IMR-90 (cell line): Measurements from ENCODE around the gene AKAP12. TPM values are rescaled to one million over a fixed set of nuclear protein-coding genes. Genes with fewer than 3 reads are reported as not detected.

Experiments used
- ATAC-seq: fragments of 200-7000 bp; cut with Tn5 transposase; 2 replicates; pipeline ENCODE4 v1.9.1; 2020; ENCODE audit warnings: low read depth, mild to moderate bottlenecking, moderate library complexity
- BruUV-seq: library from RNA; stranded (reverse); fragments of 400-500 nt; replicated peaks from 2 replicates; lab custom pipeline; 2021; lab: Mats Ljungman, UMichigan
- CTCF ChIA-PET: fragments of 300-600 bp; formaldehyde crosslinking; extraction: SDS; loops from one replicate; lab custom pipeline; 2021; ENCODE audit warnings: antibody characterized with exemption; lab: Yijun Ruan, JAX
- POLR2A ChIA-PET: fragments of 300-600 bp; sonication (Branson Sonifier 250); formaldehyde crosslinking; loops from one replicate; lab custom pipeline; 2022; ENCODE audit warnings: antibody characterized with exemption; ENCODE audit not compliant: unreplicated experiment; lab: Charles Lee
- DNase-seq: peaks from one replicate; pipeline ENCODE4 v3.0.0; 2013
- H2AFZ ChIP-seq: replicated peaks from 2 replicates; pipeline ENCODE3; 2013; ENCODE audit warnings: low read length, mild to moderate bottlenecking; ENCODE audit not compliant: poor library complexity
- H2AK5ac ChIP-seq: 2 replicates; pipeline ENCODE4 v1.6.1; 2013; ENCODE audit warnings: low read depth, low read length, inconsistent platforms
- H2AK9ac ChIP-seq: replicated peaks from 2 replicates; pipeline ENCODE3; 2013; ENCODE audit warnings: mild to moderate bottlenecking, low read depth, low read length, moderate library complexity; ENCODE audit not compliant: poor library complexity
- H2BK120ac ChIP-seq: 2 replicates; pipeline ENCODE4 v1.6.1; 2013; ENCODE audit warnings: low read depth, low read length, inconsistent platforms
- H2BK15ac ChIP-seq: 3 replicates; pipeline ENCODE4 v1.6.1; 2013; ENCODE audit warnings: low read depth, low read length, inconsistent platforms
- H2BK20ac ChIP-seq: 2 replicates; pipeline ENCODE4 v1.6.1; 2013; ENCODE audit warnings: low read depth, mild to moderate bottlenecking, inconsistent platforms, low read length, moderate library complexity
- H2BK5ac ChIP-seq: 2 replicates; pipeline ENCODE4 v1.6.1; 2013; ENCODE audit warnings: mild to moderate bottlenecking, low read depth, low read length, inconsistent platforms; ENCODE audit not compliant: poor library complexity, severe bottlenecking
- H3K14ac ChIP-seq: replicated peaks from 2 replicates; pipeline ENCODE4 v1.6.1; 2013; ENCODE audit warnings: low read depth, low read length, inconsistent platforms
- H3K18ac ChIP-seq: 2 replicates; pipeline ENCODE4 v1.6.1; 2013; ENCODE audit warnings: low read depth, low read length, control low read depth
- H3K23ac ChIP-seq: 2 replicates; pipeline ENCODE4 v1.6.1; 2013; ENCODE audit warnings: low read depth, low read length, inconsistent platforms
- H3K27ac ChIP-seq: 2 replicates; pipeline ENCODE4 v1.5.1; 2013; ENCODE audit warnings: mild to moderate bottlenecking, control low read depth, low read length; ENCODE audit not compliant: insufficient read depth
- H3K27me3 ChIP-seq: 2 replicates; pipeline ENCODE4 v1.6.1; 2013; ENCODE audit warnings: low read length; ENCODE audit not compliant: control insufficient read depth, insufficient read depth
- H3K36me3 ChIP-seq: 2 replicates; pipeline ENCODE4 v1.6.1; 2013; ENCODE audit warnings: low read length, mixed read lengths; ENCODE audit not compliant: control insufficient read depth, insufficient read depth
- H3K4ac ChIP-seq: 2 replicates; pipeline ENCODE4 v1.6.1; 2013; ENCODE audit warnings: low read depth, low read length, inconsistent platforms
- H3K4me1 ChIP-seq: 2 replicates; pipeline ENCODE4 v1.6.1; 2013; ENCODE audit warnings: low read length, mixed read lengths; ENCODE audit not compliant: control insufficient read depth, insufficient read depth
- H3K4me2 ChIP-seq: 2 replicates; pipeline ENCODE4 v1.6.1; 2013; ENCODE audit warnings: low read depth, mild to moderate bottlenecking, control low read depth, low read length, moderate library complexity
- H3K4me3 ChIP-seq: 2 replicates; pipeline ENCODE4 v1.5.1; 2013; ENCODE audit warnings: low read depth, mild to moderate bottlenecking, control low read depth, low read length, moderate library complexity; ENCODE audit not compliant: insufficient read depth
- H3K56ac ChIP-seq: 2 replicates; pipeline ENCODE4 v1.6.1; 2013; ENCODE audit warnings: low read length, inconsistent platforms; ENCODE audit not compliant: insufficient read depth; ENCODE audit errors: extremely low read depth
- H3K79me1 ChIP-seq, 2 experiments: 2 replicates each; pipeline ENCODE4 v1.6.1; 2013; ENCODE audit warnings: low read length in 2 of 2, inconsistent platforms in 1 of 2, low read depth in 1 of 2
- H3K9ac ChIP-seq: 2 replicates; pipeline ENCODE4 v1.6.1; 2013; ENCODE audit warnings: low read depth, low read length, control low read depth
- H3K9me1 ChIP-seq: 2 replicates; pipeline ENCODE4 v1.6.1; 2013; ENCODE audit warnings: low read length, inconsistent platforms; ENCODE audit not compliant: insufficient read depth
- H3K9me3 ChIP-seq: 2 replicates; pipeline ENCODE4 v1.6.1; 2013; ENCODE audit warnings: low read length; ENCODE audit not compliant: control insufficient read depth, insufficient read depth
- H4K20me1 ChIP-seq: 2 replicates; pipeline ENCODE4 v1.6.1; 2013; ENCODE audit warnings: low read length, inconsistent platforms; ENCODE audit not compliant: insufficient read depth
- H4K5ac ChIP-seq: 2 replicates; pipeline ENCODE4 v1.6.1; 2013; ENCODE audit warnings: mild to moderate bottlenecking, low read depth, low read length, control low read depth
- H4K8ac ChIP-seq, 2 experiments: 2 replicates each; pipeline ENCODE4 v1.6.1; 2013; ENCODE audit warnings: low read depth in 2 of 2, low read length in 2 of 2, control low read depth in 1 of 2, inconsistent platforms in 1 of 2
- H4K91ac ChIP-seq: 2 replicates; pipeline ENCODE4 v1.6.1; 2013; ENCODE audit warnings: low read depth, low read length, inconsistent platforms; ENCODE audit not compliant: insufficient read depth
- BHLHE40 ChIP-seq: fragments of 150-350 bp; IDR thresholded peaks from 2 replicates; pipeline ENCODE4 v1.6.1; 2016; ENCODE audit warnings: mild to moderate bottlenecking, low read depth, low read length
- FOS ChIP-seq: fragments of 150-350 bp; IDR thresholded peaks from 2 replicates; pipeline ENCODE4 v1.6.1; 2016; ENCODE audit warnings: low read depth, low read length
- MAFK ChIP-seq: IDR thresholded peaks from 2 replicates; pipeline ENCODE4 v1.6.1; 2012; ENCODE audit warnings: low read depth, low read length, improper control_type of control experiment
- POLR2A ChIP-seq: IDR thresholded peaks from 2 replicates; pipeline ENCODE4 v1.6.1; 2012; ENCODE audit warnings: mild to moderate bottlenecking, low read depth, low read length
- RFX5 ChIP-seq: IDR thresholded peaks from 2 replicates; pipeline ENCODE4 v1.8.0; 2012; ENCODE audit warnings: low read depth, mild to moderate bottlenecking, low read length, moderate library complexity
- SMC3 ChIP-seq: fragments of 150-350 bp; IDR thresholded peaks from 2 replicates; pipeline ENCODE4 v1.6.1; 2016; ENCODE audit warnings: low read depth, mild to moderate bottlenecking, antibody characterized with exemption, low read length, moderate library complexity
- whole genome bisulfite sequencing, 2 experiments: methylation state at CpG; one replicate each; pipeline versions ENCODE4 v1.1.5 to v1.1.7; 2013; ENCODE audit warnings: missing lambda C conversion rate in 2 of 2; ENCODE audit not compliant: insufficient read length in 1 of 2; ENCODE audit errors: extremely low coverage in 2 of 2; 5-methylcytosine and 5-hydroxymethylcytosine counted together
- dilution Hi-C: fragments of 300-500 bp; cut with HindIII; formaldehyde crosslinking; loops from one replicate; pipeline ENCODE4 v1.14.3; 2018; ENCODE audit warnings: low sequenced_read_pairs; ENCODE audit not compliant: unreplicated experiment
- in situ Hi-C: fragments of 300-500 bp; cut with MboI; formaldehyde crosslinking; loops from 3 replicates; pipeline ENCODE4 v1.14.3; 2019; ENCODE audit warnings: low sequenced_read_pairs, inconsistent platforms, mixed read lengths
- intact Hi-C: fragments of 100-400 bp; cut with micrococcal nuclease; formaldehyde crosslinking; loops from 2 replicates; pipeline ENCODE4 v1.10.0; 2022
- polyA plus RNA-seq, 3 experiments: library from polyadenylated mRNA; depleted of rRNA; stranded (reverse); fragments of >200 nt; gene quantifications; 2 replicates each; pipeline ENCODE4 v1.2.3, GENCODE V29; 2012; ENCODE audit warnings: low replicate concordance in 1 of 3
- total RNA-seq: library from RNA; depleted of rRNA; stranded (reverse); fragments of >200 nt; gene quantifications from 2 replicates; pipeline ENCODE4 v1.2.3, GENCODE V29; 2012

The AKAP12 gene
- total and polyA plus RNA-seq, 2 of the 4 experiments (the other 2 are of a cell fraction) = 56.0 to 118 TPM

GRCh38 chr6:151380848-151381205 is 141.1 kb downstream of the AKAP12 start:
- Histone ChIP-seq H3K4ac (no peak overlapping the region), H3K27ac (no peak overlapping the region), H3K9me3 (no peaks in the 10 kb centered on the region), H4K20me1 (peaks cover 12% of the 10 kb centered on the region), H3K18ac (no peak overlapping the region), H3K56ac (no peak overlapping the region), H3K36me3 (no peaks in the 10 kb centered on the region), H3K27me3 (no peaks in the 10 kb centered on the region), H2BK5ac (no peak overlapping the region), H4K91ac (no peak overlapping the region), H3K9ac (no peak overlapping the region), H3K79me1 (peaks cover 51 to 65% of the 10 kb centered on the region in 2 experiments), H2AK9ac (no peak overlapping the region), H3K4me3 (no peak overlapping the region), H4K8ac (no peak overlapping the region), H3K9me1 (peaks cover 5% of the 10 kb centered on the region), H3K4me1 (no peaks in the 10 kb centered on the region; the same call in 1 of the 2 replicates), H2BK20ac (no peak overlapping the region), H2BK120ac (no peak overlapping the region), H4K5ac (no peak overlapping the region), H2AK5ac (no peak overlapping the region), H3K14ac (no peak overlapping the region), H3K23ac (no peak overlapping the region), H2AFZ (no peak overlapping the region), H3K4me2 (no peak overlapping the region), H2BK15ac (no peak overlapping the region)
- in situ Hi-C loops (no loop called here), intact Hi-C loops (no loop called here), dilution Hi-C loops (no loop called here)
- ChIA-PET CTCF (interaction anchor here (0.6 kb wide), 1 partner anchor 45 kb away, joined by 3 read pairs; no protein-coding TSS in a partner anchor), POLR2A (no interaction called here)
- DNase-seq (no peak), ATAC-seq (no peak)
- BruUV-seq = no TSS peak
- no CpG with 5 or more reads among the region's 1 CpG for WGBS, 2 experiments
- TF ChIP-seq POLR2A = no peak
- TF ChIP-seq FOS = no peak
- no peak for TF ChIP-seq RFX5
- TF ChIP-seq BHLHE40 = no peak
- TF ChIP-seq MAFK = no peak
- no peak for TF ChIP-seq SMC3
